Caco-2 (cell line): ENCODE results near the gene PSMF1. TPM values are rescaled to one million over a fixed set of nuclear protein-coding genes. Genes with fewer than 3 reads are reported as not detected.

ENCODE experiments used
- BruUV-seq: library from RNA; stranded (reverse); fragments of 400-500 nt; replicated peaks from 2 replicates; lab custom pipeline; 2021; lab: Mats Ljungman, UMichigan
- CTCF ChIA-PET: fragments of 300-600 bp; sonication (Branson Sonifier 250); formaldehyde crosslinking; loops from one replicate; lab custom pipeline; 2022; ENCODE audit warnings: antibody characterized with exemption; lab: Charles Lee
- POLR2A ChIA-PET: fragments of 300-600 bp; sonication (Branson Sonifier 250); formaldehyde crosslinking; loops from one replicate; lab custom pipeline; 2022; ENCODE audit warnings: antibody characterized with exemption; lab: Charles Lee
- DNase-seq, 2 experiments: peaks; one replicate each; pipeline versions ENCODE4 v3.0.0 to v3.0.0-alpha.2; 2020 to 2022
- H3K27me3 ChIP-seq: replicated peaks from 2 replicates; pipeline ENCODE4 v1.6.0; 2011; ENCODE audit warnings: low read length; ENCODE audit not compliant: control insufficient read depth, insufficient read depth
- H3K36me3 ChIP-seq: 2 replicates; pipeline ENCODE4 v1.5.1; 2011; ENCODE audit warnings: low read length; ENCODE audit not compliant: control insufficient read depth, insufficient read depth
- H3K4me1 ChIP-seq: fragments of 250-450 bp; sonication (Bioruptor Pico); 2 replicates; pipeline ENCODE4 v1.5.1; 2020; ENCODE audit warnings: mild to moderate bottlenecking
- H3K4me3 ChIP-seq: 2 replicates; pipeline ENCODE4 v1.5.1; 2011; ENCODE audit warnings: low read depth, mild to moderate bottlenecking, control low read depth, low read length
- H3K9me3 ChIP-seq: fragments of 250-450 bp; sonication (Bioruptor Pico); 2 replicates; pipeline ENCODE4 v1.5.1; 2020; ENCODE audit warnings: mild to moderate bottlenecking, moderate library complexity
- H3K27ac Mint-ChIP-seq: one replicate; pipeline ENCODE4 v1.8.0; 2022; ENCODE audit warnings: mixed read lengths; ENCODE audit not compliant: unreplicated experiment
- H3K27me3 Mint-ChIP-seq: one replicate; pipeline ENCODE4 v1.8.0; 2022; ENCODE audit warnings: mixed read lengths; ENCODE audit not compliant: insufficient read depth, unreplicated experiment
- H3K36me3 Mint-ChIP-seq: one replicate; pipeline ENCODE4 v1.8.0; 2022; ENCODE audit warnings: mild to moderate bottlenecking, mixed read lengths; ENCODE audit not compliant: insufficient read depth, unreplicated experiment
- H3K4me1 Mint-ChIP-seq: one replicate; pipeline ENCODE4 v1.8.0; 2022; ENCODE audit warnings: low read depth, mixed read lengths; ENCODE audit not compliant: unreplicated experiment
- H3K4me3 Mint-ChIP-seq: one replicate; pipeline ENCODE4 v1.8.0; 2022; ENCODE audit warnings: mild to moderate bottlenecking, moderate library complexity, mixed read lengths; ENCODE audit not compliant: unreplicated experiment
- H3K9me3 Mint-ChIP-seq: one replicate; pipeline ENCODE4 v1.8.0; 2022; ENCODE audit warnings: mixed read lengths; ENCODE audit not compliant: unreplicated experiment
- CTCF ChIP-seq, 2 experiments: fragments of 200-600 bp in 1 of 2; IDR thresholded peaks; 1 replicate in 1 of 2; 2 replicates in 1 of 2; pipeline versions ENCODE4 v1.5.1 to v1.8.0; 2011 to 2022; ENCODE audit warnings: antibody characterized with exemption in 1 of 2, control low read depth in 1 of 2, inconsistent platforms in 1 of 2, low read depth in 1 of 2, low read length in 1 of 2, mild to moderate bottlenecking in 1 of 2, moderate library complexity in 1 of 2; ENCODE audit not compliant: insufficient read depth in 1 of 2, severe bottlenecking in 1 of 2, unreplicated experiment in 1 of 2
- intact Hi-C: fragments of 100-400 bp; cut with micrococcal nuclease; formaldehyde crosslinking; loops from one replicate; pipeline ENCODE4 v1.10.0; 2022; ENCODE audit not compliant: unreplicated experiment
- total RNA-seq: library from RNA; stranded (reverse); gene quantifications from 2 replicates; pipeline ENCODE4 v1.2.3, GENCODE V29; 2022

PSMF1 gene
- total RNA-seq, 1 experiment from 2014 or later = 141 TPM

- H3K9me3 Mint-ChIP-seq = no peaks in the 10 kb centered on the region
- CTCF ChIA-PET = no interaction called here
- Histone ChIP-seq H3K4me1 (no peaks in the 10 kb centered on the region), H3K9me3 (no peaks in the 10 kb centered on the region), H3K4me3 (no peak overlapping the region), H3K36me3 (no peaks in the 10 kb centered on the region), H3K27me3 (no peaks in the 10 kb centered on the region)
- DNase-seq = no peak
- peaks cover 5% of the 10 kb centered on the region for H3K27me3 Mint-ChIP-seq
- POLR2A ChIA-PET = no interaction called here
- no peaks in the 10 kb centered on the region for H3K4me1 Mint-ChIP-seq
- no peak for TF ChIP-seq CTCF (IDR thresholded peaks at IDR 0.05; ENCODE audit: insufficient read depth in 1 of 2, low read depth in 1 of 2, low read length in 1 of 2, severe bottlenecking in 1 of 2, unreplicated experiment in 1 of 2)
- intact Hi-C loops = no loop called here
- H3K27ac Mint-ChIP-seq = no peak overlapping the region
- H3K4me3 Mint-ChIP-seq = no peak overlapping the region
- BruUV-seq = no TSS peak
- peaks cover 4% of the 10 kb centered on the region for H3K36me3 Mint-ChIP-seq
These were observed 80.3 kb downstream of the PSMF1 start for GRCh38 chr20:1198751-1199150.

GRCh38 chr20:1199212-1199873 is 80.9 kb downstream of the PSMF1 start:
- peaks cover 5% of the 10 kb centered on the region for H3K27me3 Mint-ChIP-seq
- H3K36me3 ChIP-seq = no peaks in the 10 kb centered on the region
- peaks cover 4% of the 10 kb centered on the region for H3K36me3 Mint-ChIP-seq
- DNase-seq = no peak
- ChIA-PET POLR2A (no interaction called here), CTCF (no interaction called here)
- no TSS peak for BruUV-seq
- H3K9me3 Mint-ChIP-seq = no peaks in the 10 kb centered on the region
- H3K4me3 ChIP-seq = no peak overlapping the region
- no peak overlapping the region for H3K4me3 Mint-ChIP-seq
- H3K9me3 ChIP-seq = no peaks in the 10 kb centered on the region
- H3K27ac Mint-ChIP-seq = no peak overlapping the region
- H3K27me3 ChIP-seq = no peaks in the 10 kb centered on the region; the same call in 1 of the 2 replicates
- intact Hi-C loops = no loop called here
- no peaks in the 10 kb centered on the region for H3K4me1 Mint-ChIP-seq
- H3K4me1 ChIP-seq = no peaks in the 10 kb centered on the region
- no peak for TF ChIP-seq CTCF (IDR thresholded peaks at IDR 0.05; ENCODE audit: insufficient read depth in 1 of 2, low read depth in 1 of 2, low read length in 1 of 2, severe bottlenecking in 1 of 2, unreplicated experiment in 1 of 2)

GRCh38 chr20:1199964-1200363 is 81.6 kb downstream of the PSMF1 start:
- TF ChIP-seq CTCF (IDR thresholded peaks at IDR 0.05; ENCODE audit: insufficient read depth in 1 of 2, low read depth in 1 of 2, low read length in 1 of 2, severe bottlenecking in 1 of 2, unreplicated experiment in 1 of 2) = no peak
- no peaks in the 10 kb centered on the region for H3K9me3 ChIP-seq
- no TSS peak for BruUV-seq
- ChIA-PET CTCF (no interaction called here), POLR2A (no interaction called here)
- H3K4me3 Mint-ChIP-seq = no peak overlapping the region
- no peaks in the 10 kb centered on the region; the same call in 1 of the 2 replicates for H3K27me3 ChIP-seq
- H3K36me3 ChIP-seq = no peaks in the 10 kb centered on the region
- intact Hi-C loops = no loop called here
- H3K4me3 ChIP-seq = no peak overlapping the region
- H3K9me3 Mint-ChIP-seq = no peaks in the 10 kb centered on the region
- peaks cover 4% of the 10 kb centered on the region for H3K36me3 Mint-ChIP-seq
- no peak overlapping the region for H3K27ac Mint-ChIP-seq
- no peak for DNase-seq
- H3K4me1 Mint-ChIP-seq = no peaks in the 10 kb centered on the region
- H3K4me1 ChIP-seq = no peaks in the 10 kb centered on the region
- peaks cover 5% of the 10 kb centered on the region for H3K27me3 Mint-ChIP-seq
